Stimulated activated CD4-positive, alpha-beta T cell treated with anti-CD3 and anti-CD28 coated beads, Interleukin-2, amount 100 ng/mL, for 48 hours (primary cell): ENCODE measurements around the gene COMMD4.
"Not testable (repeated sequence)": the region's sequence is repeated elsewhere in the genome, so short reads cannot be mapped to it uniquely, and the experiment has no call there.

ENCODE experiments used
- DNase-seq, 2 donors: peaks; one replicate each; pipeline ENCODE4 v3.0.0-alpha.2; 2020

The COMMD4 gene

DNA sequence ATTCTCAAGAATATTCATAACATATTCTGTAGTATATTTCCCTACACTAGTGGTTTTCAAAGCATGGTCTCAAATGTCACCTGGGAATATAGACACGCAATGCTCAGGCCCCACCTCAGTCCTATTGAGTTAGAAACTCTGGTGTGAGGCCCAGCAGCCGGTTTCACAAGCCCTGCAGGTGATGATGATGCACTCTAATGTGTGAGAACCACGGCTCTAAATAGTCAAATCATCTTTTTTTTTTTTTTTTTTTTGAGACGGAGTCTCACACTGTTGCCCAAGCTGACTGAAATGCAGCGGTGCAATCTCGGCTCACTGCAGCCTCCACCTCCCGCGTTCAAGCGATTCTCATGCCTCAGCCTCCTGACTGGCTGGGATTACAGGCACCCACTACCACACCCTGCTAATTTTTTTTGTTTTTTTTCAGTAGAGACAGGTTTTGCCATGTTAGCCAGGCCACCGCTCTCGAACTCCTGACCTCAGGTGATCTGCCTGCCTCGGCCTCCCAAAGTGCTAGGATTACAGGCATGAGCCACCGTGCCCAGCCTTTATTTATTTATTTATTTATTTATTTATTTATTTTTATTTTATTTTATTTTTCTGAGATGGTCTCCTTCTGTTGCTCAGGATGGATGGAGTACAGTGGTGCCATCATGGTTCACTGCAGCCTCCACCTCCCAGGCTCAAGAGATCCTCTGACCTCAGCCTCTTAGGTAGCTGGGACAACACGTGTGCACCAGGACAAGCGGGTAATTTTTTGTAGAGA lies 2.0 kb upstream of the COMMD4 start:
- DNase-seq = not testable (repeated sequence)

DNA sequence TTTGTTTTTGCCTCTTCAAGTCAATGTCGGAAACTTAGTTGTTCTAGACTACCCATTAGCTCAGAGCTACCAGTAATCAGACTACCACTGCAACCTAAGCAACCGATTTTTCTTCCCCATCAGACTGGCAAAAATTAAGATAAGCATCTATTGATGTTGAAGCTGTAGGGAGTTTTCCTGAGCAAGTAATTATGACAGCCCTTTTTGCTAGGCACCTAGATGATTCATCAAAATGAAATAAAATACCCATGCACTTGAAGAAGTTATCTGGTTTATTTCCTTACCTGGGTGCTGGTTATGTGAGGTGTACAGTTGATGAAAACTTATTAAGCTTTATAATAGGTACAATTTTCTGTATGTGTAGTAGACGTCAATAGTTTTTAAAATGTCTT lies 554 bp upstream of the COMMD4 start:
- DNase-seq = no peak

DNA sequence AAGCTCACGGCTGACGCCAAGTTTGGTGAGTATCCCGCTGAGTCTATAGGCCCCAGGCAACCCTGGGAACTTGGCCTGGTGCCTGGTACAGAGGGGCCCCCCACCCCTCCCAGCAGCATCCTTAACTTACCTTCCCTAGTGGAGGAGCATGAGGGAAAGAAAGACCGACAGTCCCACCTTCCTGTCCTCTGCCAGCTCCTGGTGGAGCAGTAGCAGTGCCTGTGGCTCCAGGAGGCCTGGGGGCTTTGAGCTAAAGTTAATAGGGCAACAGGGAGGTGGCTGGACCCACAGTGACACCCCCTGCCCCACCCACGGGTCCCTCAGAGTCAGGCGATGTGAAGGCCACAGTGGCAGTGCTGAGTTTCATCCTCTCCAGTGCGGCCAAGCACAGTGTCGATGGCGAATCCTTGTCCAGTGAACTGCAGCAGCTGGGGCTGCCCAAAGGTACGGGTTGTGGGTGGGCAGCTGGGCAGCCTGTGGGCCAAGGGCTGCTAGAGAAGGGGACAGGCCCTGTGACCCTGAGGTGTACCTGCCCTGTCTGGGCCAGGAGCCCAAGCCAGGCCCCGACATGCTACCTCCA lies 2.9 kb downstream of the COMMD4 start:
- DNase-seq = no peak

DNA sequence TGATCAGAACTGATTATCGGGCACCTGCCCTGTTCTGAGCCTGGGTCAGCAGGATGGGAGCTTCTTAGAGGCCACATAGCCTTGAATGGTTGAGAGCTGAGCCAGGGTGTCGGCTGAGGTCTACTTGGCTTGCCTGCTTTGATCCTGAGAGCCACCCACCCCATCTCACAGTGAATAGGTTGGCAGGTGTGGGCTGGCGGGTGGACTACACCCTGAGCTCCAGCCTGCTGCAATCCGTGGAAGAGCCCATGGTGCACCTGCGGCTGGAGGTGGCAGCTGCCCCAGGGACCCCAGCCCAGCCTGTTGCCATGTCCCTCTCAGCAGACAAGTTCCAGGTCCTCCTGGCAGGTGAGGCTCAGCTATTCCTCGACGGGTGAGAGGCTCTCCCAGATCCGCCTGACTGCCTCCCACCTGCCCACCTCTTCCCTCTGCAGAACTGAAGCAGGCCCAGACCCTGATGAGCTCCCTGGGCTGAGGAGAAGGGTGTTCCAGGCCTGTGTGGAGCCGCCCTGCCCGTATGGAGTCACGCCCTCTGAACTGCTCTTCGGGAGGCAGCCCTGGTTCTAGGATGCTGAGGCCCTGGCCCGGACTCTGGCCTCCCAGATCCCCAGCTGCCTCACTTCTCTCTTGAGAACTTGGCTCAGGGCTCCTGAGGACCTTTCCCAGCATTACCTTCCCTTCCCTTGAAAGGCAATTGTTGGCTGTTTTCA lies 3.8 kb downstream of the COMMD4 start:
- no peak for DNase-seq

- no peak for DNase-seq
Measured at GRCh38 chr15:75342221-75342620, 6.4 kb downstream of the COMMD4 start.

DNA sequence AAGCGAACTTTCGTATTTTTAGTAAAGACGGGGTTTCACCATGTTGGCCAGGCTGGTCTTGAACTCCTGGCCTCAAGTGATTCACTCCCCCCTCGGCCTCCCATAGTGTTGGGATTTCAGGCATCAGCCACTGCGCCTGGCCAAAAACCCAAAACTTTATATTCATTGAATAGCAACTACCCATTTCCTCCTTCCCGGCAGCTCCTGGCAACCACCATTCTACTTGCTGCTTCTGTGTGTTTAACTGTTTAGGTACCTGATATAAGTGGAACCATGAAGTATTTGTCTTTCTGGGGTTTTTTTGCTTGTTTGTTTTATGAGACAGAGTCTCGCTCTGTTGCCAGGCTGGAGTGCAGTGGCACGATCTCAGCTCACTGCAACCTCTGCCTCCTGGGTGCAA lies 8.1 kb downstream of the COMMD4 start:
- DNase-seq = not testable (repeated sequence)

DNA sequence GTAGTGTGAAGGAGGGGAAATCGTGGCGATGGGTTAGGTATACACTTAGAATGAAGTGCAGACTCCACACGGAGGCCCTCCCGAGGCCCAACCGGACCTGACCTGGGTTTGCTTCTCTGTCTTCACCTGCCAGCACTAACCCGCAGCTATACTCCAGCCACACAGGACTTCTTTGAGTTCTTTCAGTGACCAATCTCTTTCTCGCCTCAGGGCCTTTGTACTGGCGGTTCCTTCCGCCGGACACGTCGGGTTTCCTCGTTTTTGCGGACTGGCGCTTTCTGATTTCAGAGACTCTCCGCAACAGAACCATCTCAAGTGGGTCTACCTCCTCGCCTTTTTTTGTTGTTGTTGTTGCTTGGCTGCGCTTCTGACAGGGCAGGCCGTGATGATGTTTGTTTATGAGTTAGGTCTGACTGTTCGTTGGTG lies 10.9 kb downstream of the COMMD4 start, which contains the start of gene NEIL1:
NEIL1 (plus strand) TSS at position 244 of the 426 bp plus-strand sequence. CDS start 1,867 bp downstream, outside the sequence.
- DNase-seq = no peak

GRCh38 chr15:75347222-75348033 lies 11.6 kb downstream of the COMMD4 start:
- peak; percentile 25 to 39 for DNase-seq

- no peak for DNase-seq
Measured at GRCh38 chr15:75348034-75348561, 12.2 kb downstream of the COMMD4 start.

GRCh38 chr15:75348562-75349350 lies 12.9 kb downstream of the COMMD4 start:
- DNase-seq = no peak

DNA sequence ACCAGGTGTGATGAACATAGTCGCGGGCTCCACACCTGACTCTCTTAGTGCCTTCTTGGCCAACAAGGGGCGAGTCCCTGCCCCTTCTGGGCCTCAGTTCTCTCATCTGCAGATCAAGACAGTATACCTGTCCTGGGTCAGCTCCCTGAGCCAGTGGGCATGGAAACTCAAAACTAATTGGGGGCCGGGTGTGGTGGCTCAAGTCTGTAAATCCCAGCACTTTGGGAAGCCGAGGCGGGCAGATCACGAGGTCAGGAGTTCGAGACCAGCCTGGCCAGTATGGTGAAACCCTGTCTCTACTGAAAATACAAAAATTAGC lies 13.4 kb downstream of the COMMD4 start:
- DNase-seq = not testable (repeated sequence)

GRCh38 chr15:75349851-75350588 lies 14.2 kb downstream of the COMMD4 start:
- DNase-seq = peak; percentile 37 to 58

GRCh38 chr15:75350601-75351361 lies 14.9 kb downstream of the COMMD4 start:
- DNase-seq = no peak

GRCh38 chr15:75352186-75353080 lies 16.6 kb downstream of the COMMD4 start:
- no peak for DNase-seq

GRCh38 chr15:75353604-75354003 lies 17.7 kb downstream of the COMMD4 start:
- no peak for DNase-seq

GRCh38 chr15:75354454-75354853 lies 18.6 kb downstream of the COMMD4 start:
- DNase-seq = no peak

- no peak for DNase-seq
Measured at GRCh38 chr15:75355369-75355768, 19.5 kb downstream of the COMMD4 start.

GRCh38 chr15:75356006-75356405 lies 20.1 kb downstream of the COMMD4 start:
- no peak for DNase-seq

DNA sequence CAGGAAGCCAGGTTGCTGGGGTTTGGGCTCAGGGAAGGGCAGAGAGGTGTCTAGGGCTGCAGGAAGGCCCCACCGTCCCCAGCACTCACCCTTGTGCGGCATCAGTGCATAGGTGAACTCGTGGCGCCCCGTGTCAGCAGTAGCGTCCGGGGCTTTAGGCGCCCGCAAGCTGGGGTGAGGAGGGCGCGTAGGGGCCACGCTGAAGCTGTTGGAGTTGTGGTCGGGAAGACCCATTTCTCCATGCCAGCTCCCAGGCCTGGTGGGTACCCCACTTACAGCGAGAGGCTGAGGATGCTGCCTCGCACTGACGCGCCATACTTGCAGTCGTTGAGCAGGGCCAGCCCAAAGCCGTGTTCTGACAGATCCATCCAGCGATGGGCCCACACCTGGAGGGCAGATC lies 20.7 kb downstream of the COMMD4 start:
- DNase-seq = no peak
